Activated CD4-positive, CD25-positive, alpha-beta regulatory T cell treated with anti-CD3 and anti-CD28 coated beads, Interleukin-2, amount 50 U/mL, for 24 hours (primary cell): ENCODE data around the gene GPR35.
"Not testable (repeated sequence)": the region's sequence is repeated elsewhere in the genome, so short reads cannot be mapped to it uniquely, and the experiment has no call there.

ENCODE experiments used
- ATAC-seq, 2 donors: fragments of 150-1000 bp; cut with Tn5 transposase; one replicate each; pipeline ENCODE4 v1.10.0; 2021; ENCODE audit warnings: mild to moderate bottlenecking in 1 of 2, moderate library complexity in 1 of 2

Gene GPR35

GRCh38 chr2:240640939-240641338 lies 15.7 kb downstream of the GPR35 start:
- ATAC-seq, result no peak

GRCh38 chr2:240642061-240642805 lies 17.0 kb downstream of the GPR35 start:
- ATAC-seq, result no peak

- no peak for ATAC-seq
Observed at GRCh38 chr2:240642806-240643092, 17.5 kb downstream of the GPR35 start.

GRCh38 chr2:240643093-240643810 lies 18.0 kb downstream of the GPR35 start:
- no peak for ATAC-seq

- no peak for ATAC-seq
Observed at GRCh38 chr2:240643811-240644150, 18.5 kb downstream of the GPR35 start.

- ATAC-seq, result no peak
Observed at GRCh38 chr2:240644171-240644651, 18.9 kb downstream of the GPR35 start.

GRCh38 chr2:240644859-240645301 lies 19.6 kb downstream of the GPR35 start:
- no peak for ATAC-seq

- ATAC-seq, result no peak
Observed at GRCh38 chr2:240645346-240645745, 20.1 kb downstream of the GPR35 start.

GRCh38 chr2:240645801-240646175 lies 20.5 kb downstream of the GPR35 start:
- no peak for ATAC-seq

- ATAC-seq, result no peak
Observed at GRCh38 chr2:240646176-240646899, 21.1 kb downstream of the GPR35 start.

GRCh38 chr2:240646900-240647502 lies 21.7 kb downstream of the GPR35 start:
- ATAC-seq, result no peak

GRCh38 chr2:240647503-240648154 lies 22.3 kb downstream of the GPR35 start:
- no peak for ATAC-seq

- no peak for ATAC-seq
Observed at GRCh38 chr2:240648155-240648649, 22.9 kb downstream of the GPR35 start.

GRCh38 chr2:240648650-240649275 lies 23.5 kb downstream of the GPR35 start:
- ATAC-seq, result no peak

GRCh38 chr2:240649331-240649730 lies 24.1 kb downstream of the GPR35 start:
- no peak for ATAC-seq

- ATAC-seq, result no peak
Observed at GRCh38 chr2:240650254-240650965, 25.1 kb downstream of the GPR35 start.

- no peak for ATAC-seq
Observed at GRCh38 chr2:240651185-240651584, 25.9 kb downstream of the GPR35 start.

GRCh38 chr2:240655931-240656886 lies 30.9 kb downstream of the GPR35 start:
- ATAC-seq, result peak in 1 of 2 donors; percentile 17

- not testable (repeated sequence) for ATAC-seq
Observed at GRCh38 chr2:240659883-240660282, 34.6 kb downstream of the GPR35 start.

- ATAC-seq, result no peak
Observed at GRCh38 chr2:240662681-240663080, 37.4 kb downstream of the GPR35 start.
